Measurements from ENCODE around the gene RRBP1. TPM values are rescaled to one million over a fixed set of nuclear protein-coding genes. Genes with fewer than 3 reads are reported as not detected.

RRBP1 gene
- total RNA-seq, 1 experiment from 2014 or later = 93.6 TPM

DNA sequence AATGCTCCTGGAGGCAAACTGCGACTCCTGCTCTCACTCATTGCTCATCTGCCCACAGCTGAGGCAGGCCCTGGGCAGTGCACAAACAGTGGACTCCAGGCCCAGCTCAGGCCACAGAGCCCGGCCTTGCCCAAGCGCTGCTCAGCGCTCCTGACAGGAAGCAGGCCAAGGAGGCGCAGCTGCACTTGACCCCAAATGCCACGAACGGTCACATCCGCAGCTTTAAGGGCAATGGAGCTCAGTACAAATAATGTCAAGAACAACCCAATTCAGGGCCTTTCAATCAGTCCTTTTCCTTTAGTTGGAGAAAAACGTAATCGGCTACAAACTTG, 33.8 kb downstream of the RRBP1 start:
- DNase-seq (ENCODE audit: low spot score) = no peak

GRCh38 chr20:17647391-17648314, 34.4 kb downstream of the RRBP1 start:
- DNase-seq (ENCODE audit: low spot score) = no peak

GRCh38 chr20:17646961-17647301, 35.1 kb downstream of the RRBP1 start:
- no peak for DNase-seq (ENCODE audit: low spot score)

DNA sequence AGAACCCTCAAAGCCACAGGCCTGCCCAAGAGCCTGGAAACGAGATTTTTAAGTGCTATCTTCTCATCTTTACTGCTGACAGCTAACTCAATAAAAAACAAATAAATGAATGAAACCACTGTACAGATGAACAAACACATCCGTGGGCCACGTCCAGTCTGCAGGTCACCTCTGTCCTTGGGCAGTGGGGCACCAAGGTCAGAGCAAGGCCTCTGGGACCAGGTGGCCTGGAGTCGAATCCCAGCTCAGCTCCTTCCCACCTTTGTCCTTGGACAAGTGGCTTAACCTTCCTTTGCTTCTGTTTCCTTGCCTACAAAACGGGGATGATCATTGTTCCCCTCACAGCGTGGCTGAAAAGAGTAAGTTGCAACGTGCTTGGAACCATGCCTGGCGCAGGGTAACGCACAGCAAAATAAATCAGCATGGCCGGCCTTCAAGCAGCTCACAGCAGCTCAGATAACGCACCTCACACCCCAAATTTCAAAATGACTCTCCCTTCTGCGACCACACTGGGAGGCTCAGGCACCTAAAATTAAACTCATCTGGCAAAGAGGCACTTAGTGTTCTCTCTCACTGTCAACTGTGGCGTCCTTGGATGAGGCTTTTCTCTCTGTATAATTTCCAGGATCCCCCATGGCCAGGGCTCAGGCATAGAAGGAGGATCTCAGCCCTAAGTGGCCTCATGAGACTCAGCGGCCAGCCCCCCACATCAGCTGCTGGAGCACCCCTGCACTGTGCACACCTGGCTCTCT, 35.7 kb downstream of the RRBP1 start:
- DNase-seq (ENCODE audit: low spot score) = no peak

- DNase-seq (ENCODE audit: low spot score) = no peak
Measured at GRCh38 chr20:17645546-17646208, 36.4 kb downstream of the RRBP1 start.

DNA sequence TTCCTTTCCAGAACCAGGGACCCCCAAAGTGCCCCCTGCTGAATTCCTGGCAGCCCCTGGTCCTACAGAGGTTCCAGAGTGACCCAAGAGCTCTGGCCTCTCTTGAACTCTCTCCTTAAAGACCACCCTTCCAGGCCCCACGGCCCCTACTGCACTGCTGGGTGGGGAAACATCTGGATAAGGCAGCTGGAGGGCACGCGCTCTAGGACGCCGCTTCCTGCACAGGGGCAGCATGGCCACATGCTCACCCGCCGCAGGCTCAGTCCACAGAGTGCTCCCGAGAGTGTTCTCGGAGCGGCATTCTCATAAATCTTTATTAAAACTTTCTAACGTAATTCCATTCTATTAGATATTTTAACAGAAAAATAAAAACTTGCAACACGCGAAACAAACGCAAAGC, 37.0 kb downstream of the RRBP1 start:
- no peak for DNase-seq (ENCODE audit: low spot score)

DNA sequence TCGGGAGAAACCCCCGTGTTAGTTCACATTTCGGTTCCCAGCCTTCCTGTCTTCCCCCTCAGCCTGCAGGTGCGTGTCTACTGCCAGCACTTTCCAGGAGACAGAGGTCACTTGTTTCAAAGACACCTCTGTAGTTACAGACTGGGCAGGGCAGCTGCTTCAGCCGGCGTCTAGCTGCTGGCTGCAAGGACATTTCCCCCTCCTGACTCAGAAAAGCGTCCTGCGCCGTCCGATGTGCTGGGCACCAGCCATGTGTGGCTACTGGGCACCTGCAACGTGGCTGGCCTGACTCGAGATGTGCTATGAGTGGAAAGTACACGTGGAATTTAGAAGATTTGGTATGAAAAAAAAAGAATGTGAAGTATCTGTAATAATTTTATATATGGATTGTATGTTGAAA, 37.6 kb downstream of the RRBP1 start:
- DNase-seq (ENCODE audit: low spot score) = no peak

DNA sequence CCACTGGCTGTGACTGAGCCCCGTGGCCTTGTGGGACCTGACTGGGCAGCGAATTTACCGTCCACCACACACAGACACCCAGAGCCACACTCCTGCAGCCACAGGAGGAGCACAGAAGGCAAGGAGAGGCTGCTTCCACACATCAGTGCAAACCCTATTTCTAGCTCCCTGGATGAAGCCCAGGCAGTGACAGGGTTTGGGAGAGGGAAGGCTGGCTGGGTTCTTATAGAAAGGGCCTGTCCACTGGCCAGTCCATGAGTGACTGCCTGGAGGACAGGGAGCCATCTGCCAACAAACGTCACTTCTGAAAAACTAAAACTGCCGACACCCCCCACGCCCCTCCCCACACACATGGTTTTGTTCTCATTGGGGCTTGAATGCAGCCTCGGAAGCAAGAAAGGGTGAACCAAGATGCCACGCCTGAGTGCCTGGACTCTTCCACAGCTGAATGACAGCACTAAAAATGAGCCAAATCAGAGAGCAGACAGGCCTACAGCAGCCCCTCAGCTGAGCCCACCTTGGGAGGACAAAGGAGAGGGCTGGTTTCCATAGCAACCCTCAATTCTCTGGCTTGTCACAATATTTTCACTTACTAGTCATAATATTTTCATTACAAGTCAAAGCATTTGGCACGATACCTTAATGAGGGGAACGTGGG, 38.4 kb downstream of the RRBP1 start:
- no peak for DNase-seq (ENCODE audit: low spot score)

DNA sequence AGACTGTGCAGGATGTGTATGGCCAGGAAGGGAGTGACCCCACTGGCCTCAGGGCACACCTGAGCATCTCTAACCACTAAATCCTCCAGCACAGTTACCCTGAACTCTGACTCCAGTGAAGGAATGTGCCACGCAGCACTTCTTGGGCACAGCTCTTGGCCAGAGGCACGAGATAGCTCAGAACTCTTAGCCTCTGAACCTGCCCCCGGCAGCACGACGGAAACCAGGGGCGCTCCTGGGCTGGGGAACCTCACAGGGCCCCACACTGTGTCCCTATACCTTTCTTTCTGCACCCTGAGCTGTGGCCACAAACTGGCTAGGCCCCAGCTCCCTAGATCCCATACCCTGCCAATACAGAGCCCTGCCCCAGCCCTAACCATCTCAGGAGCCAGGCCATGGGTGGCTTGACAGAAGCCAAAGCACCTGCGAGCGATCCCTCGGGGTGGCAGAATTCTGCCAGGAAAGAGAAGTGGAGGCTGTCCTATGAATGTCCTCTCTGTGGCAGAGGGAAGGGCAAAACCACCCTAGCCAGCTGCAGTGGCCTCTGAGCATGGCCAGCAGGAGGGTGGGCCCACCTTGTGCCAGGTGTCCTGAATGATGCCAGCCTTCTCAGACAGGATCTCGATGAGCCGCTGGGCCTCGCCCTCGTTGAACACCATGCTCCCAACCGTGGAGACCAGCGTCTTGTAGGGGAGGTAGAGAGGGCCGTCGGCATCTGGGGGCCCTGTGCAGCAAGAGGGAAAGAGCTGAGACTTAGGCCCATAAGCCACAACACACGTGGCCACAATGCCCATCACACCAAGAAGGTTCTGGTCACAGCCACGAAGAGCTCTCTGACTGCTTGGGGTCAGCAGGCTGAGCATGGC, 39.4 kb downstream of the RRBP1 start:
- no peak for DNase-seq (ENCODE audit: low spot score)

DNA sequence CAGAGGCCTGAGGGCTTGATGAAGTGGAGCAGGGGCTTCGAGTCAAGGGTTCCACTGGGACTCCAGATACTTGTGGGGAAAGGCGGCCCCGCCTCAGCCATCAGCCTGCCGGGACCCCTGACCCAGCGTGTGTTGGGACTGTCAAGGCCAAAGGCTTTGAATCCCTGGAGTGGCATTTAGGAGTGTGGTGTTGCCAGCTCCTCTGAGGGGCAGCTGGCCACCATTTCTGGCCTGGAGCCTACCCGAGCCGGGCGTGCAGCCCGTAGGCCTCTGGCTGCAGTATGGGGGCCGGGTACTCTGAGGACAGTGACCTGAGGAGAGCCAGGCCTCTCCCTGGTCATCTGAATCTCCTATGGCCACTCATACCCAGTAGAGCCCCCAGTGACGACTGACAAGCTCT, 40.0 kb downstream of the RRBP1 start:
- no peak for DNase-seq (ENCODE audit: low spot score)

DNA sequence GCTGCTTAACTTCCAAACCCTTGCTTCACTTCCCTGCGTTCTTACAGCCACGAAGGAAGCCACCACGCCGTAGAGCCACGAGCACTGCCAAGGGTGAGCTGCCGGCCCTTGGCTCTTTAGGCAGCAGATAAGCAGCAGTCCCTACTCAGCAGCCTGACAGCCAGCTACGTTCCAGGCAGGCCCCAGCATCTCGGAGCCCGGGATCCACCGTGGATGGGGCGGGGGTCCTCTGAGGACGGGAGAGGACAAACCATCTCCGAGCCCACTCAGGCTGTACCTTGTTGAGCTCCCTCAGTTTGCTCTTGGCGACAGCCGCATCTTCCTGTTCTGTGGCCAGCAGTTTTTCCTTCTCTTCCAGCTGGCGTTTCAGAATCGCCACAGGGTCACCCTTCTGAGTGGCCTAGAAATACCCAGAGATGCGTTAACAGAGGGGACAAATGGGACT, 40.5 kb downstream of the RRBP1 start:
- DNase-seq (ENCODE audit: low spot score) = no peak

DNA sequence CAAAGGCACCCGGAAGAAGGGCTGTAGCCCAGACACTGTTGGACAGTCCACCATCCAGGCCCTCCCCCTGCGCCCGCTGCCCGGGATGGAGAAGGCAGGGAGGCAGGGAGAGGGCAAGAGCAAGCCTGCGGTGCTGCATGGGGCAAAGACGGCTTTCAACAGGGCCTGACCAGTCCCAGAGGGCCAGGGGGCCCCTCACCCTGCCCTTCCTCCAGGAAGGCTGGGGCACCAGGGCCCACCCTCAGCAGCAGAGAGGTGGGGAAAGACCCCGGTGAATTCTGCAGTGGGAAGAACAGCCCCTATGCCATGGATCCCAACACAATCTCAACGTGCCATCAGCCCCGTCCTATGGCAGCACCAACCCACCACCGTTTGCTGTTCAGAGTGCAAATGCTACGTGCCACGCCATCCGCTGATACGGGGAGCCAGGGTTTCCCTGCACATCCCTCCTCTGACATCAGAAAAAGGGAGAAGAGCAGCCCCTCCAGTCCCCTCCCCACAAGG, 41.1 kb downstream of the RRBP1 start:
- no peak for DNase-seq (ENCODE audit: low spot score)

- no peak for DNase-seq (ENCODE audit: low spot score)
Measured at GRCh38 chr20:17640146-17640874, 41.7 kb downstream of the RRBP1 start.

- DNase-seq (ENCODE audit: low spot score) = no peak
Measured at GRCh38 chr20:17638835-17639407, 43.1 kb downstream of the RRBP1 start.

GRCh38 chr20:17637985-17638640, 43.9 kb downstream of the RRBP1 start:
- DNase-seq (ENCODE audit: low spot score) = no peak

DNA sequence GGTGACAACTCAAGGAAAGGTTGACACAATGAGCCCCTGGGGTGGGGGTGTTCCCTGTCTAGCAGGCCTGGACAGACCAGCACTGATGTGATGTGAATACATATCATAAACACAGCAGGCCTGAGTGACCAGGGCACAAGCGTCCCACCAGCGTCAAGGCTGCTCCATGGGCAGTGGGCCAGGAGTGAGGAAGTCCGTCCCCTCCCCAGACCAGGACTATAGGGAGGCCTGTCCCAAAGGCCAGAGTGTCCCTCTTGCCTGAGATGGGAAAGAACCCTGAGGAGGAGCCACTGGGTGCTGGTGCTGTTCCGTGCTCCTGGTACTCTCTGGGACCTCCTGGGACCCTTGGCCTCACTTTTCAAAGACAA, 44.6 kb downstream of the RRBP1 start:
- no peak for DNase-seq (ENCODE audit: low spot score)

- DNase-seq (ENCODE audit: low spot score) = no peak
Measured at GRCh38 chr20:17636523-17637412, 45.3 kb downstream of the RRBP1 start.

All from HT-29 (cell line).